ENCODE data around the gene PTPRC.
A peak's percentile ranks its signal among the peaks of the same experiment; 100 is the strongest.

PTPRC gene

GRCh38 chr1:198681831-198682759 lies 43.3 kb downstream of the PTPRC start:
- peaks cover 25% of the 10 kb centered on the region for H3K36me3 Mint-ChIP-seq (ENCODE audit: low read depth)
- peak; percentile 88 for ATAC-seq
- peak overlapping the region; percentile 92 for H3K27ac Mint-ChIP-seq
- no peaks in the 10 kb centered on the region for H3K9me3 Mint-ChIP-seq
- no peaks in the 10 kb centered on the region for H3K27me3 Mint-ChIP-seq
- DNase-seq = peak; percentile 72
- peaks cover 89% of the 10 kb centered on the region for H3K4me1 Mint-ChIP-seq
- peak overlapping the region; percentile 68 for H3K4me3 Mint-ChIP-seq

- Mint-ChIP-seq H3K9me3 (no peaks in the 10 kb centered on the region), H3K27me3 (no peaks in the 10 kb centered on the region), H3K36me3 (ENCODE audit: low read depth) (peaks cover 20% of the 10 kb centered on the region), H3K4me1 (peaks cover 88% of the 10 kb centered on the region), H3K27ac (peak overlapping the region; percentile 92), H3K4me3 (peak overlapping the region; percentile 68)
- ATAC-seq (no peak), DNase-seq (no peak)
These were observed 44.0 kb downstream of the PTPRC start for GRCh38 chr1:198682850-198683249.

GRCh38 chr1:198683449-198683848 lies 44.6 kb downstream of the PTPRC start:
- Mint-ChIP-seq H3K27me3 (no peaks in the 10 kb centered on the region), H3K4me1 (peaks cover 88% of the 10 kb centered on the region), H3K36me3 (ENCODE audit: low read depth) (peaks cover 20% of the 10 kb centered on the region), H3K4me3 (peak overlapping the region; percentile 68), H3K27ac (peak overlapping the region; percentile 92), H3K9me3 (no peaks in the 10 kb centered on the region)
- DNase-seq (no peak), ATAC-seq (no peak)

GRCh38 chr1:198686069-198686728 lies 47.4 kb downstream of the PTPRC start:
- H3K36me3 Mint-ChIP-seq (ENCODE audit: low read depth) = peaks cover 16% of the 10 kb centered on the region
- H3K9me3 Mint-ChIP-seq = no peaks in the 10 kb centered on the region
- DNase-seq = no peak
- H3K4me1 Mint-ChIP-seq = peaks cover 89% of the 10 kb centered on the region
- peak overlapping the region; percentile 22 for H3K4me3 Mint-ChIP-seq
- peak overlapping the region; percentile 86 for H3K27ac Mint-ChIP-seq
- no peaks in the 10 kb centered on the region for H3K27me3 Mint-ChIP-seq
- ATAC-seq = no peak

GRCh38 chr1:198687429-198687828 lies 48.6 kb downstream of the PTPRC start:
- Mint-ChIP-seq H3K9me3 (no peaks in the 10 kb centered on the region), H3K4me1 (peaks cover 88% of the 10 kb centered on the region), H3K4me3 (no peak overlapping the region), H3K27me3 (no peaks in the 10 kb centered on the region), H3K27ac (peak overlapping the region; percentile 86), H3K36me3 (ENCODE audit: low read depth) (peaks cover 16% of the 10 kb centered on the region)
- DNase-seq (no peak), ATAC-seq (no peak)

- peaks cover 86% of the 10 kb centered on the region for H3K4me1 Mint-ChIP-seq
- no peaks in the 10 kb centered on the region for H3K9me3 Mint-ChIP-seq
- H3K27ac Mint-ChIP-seq = peak overlapping the region; percentile 84
- no peak for DNase-seq
- peak; percentile 43 for ATAC-seq
- H3K27me3 Mint-ChIP-seq = no peaks in the 10 kb centered on the region
- peaks cover 33% of the 10 kb centered on the region for H3K36me3 Mint-ChIP-seq (ENCODE audit: low read depth)
- peak overlapping the region; percentile 12 for H3K4me3 Mint-ChIP-seq
These were observed 52.2 kb downstream of the PTPRC start for GRCh38 chr1:198691063-198691462.

GRCh38 chr1:198693321-198693720 lies 54.5 kb downstream of the PTPRC start:
- ATAC-seq (peak; percentile 76), DNase-seq (no peak)
- Mint-ChIP-seq H3K27me3 (no peaks in the 10 kb centered on the region), H3K4me3 (peak overlapping the region; percentile 49), H3K4me1 (peaks cover 85% of the 10 kb centered on the region), H3K9me3 (no peaks in the 10 kb centered on the region), H3K36me3 (ENCODE audit: low read depth) (peaks cover 52% of the 10 kb centered on the region), H3K27ac (peak overlapping the region; percentile 90)

GRCh38 chr1:198694542-198694941 lies 55.7 kb downstream of the PTPRC start:
- Mint-ChIP-seq H3K9me3 (no peaks in the 10 kb centered on the region), H3K4me1 (peaks cover 83% of the 10 kb centered on the region), H3K4me3 (no peak overlapping the region), H3K27ac (peak overlapping the region; percentile 90), H3K27me3 (no peaks in the 10 kb centered on the region), H3K36me3 (ENCODE audit: low read depth) (peaks cover 60% of the 10 kb centered on the region)
- DNase-seq = no peak
- ATAC-seq = no peak

GRCh38 chr1:198696211-198696610 lies 57.4 kb downstream of the PTPRC start:
- peak overlapping the region; percentile 51 for H3K4me3 Mint-ChIP-seq
- no peaks in the 10 kb centered on the region for H3K27me3 Mint-ChIP-seq
- peak overlapping the region; percentile 82 for H3K27ac Mint-ChIP-seq
- peaks cover 85% of the 10 kb centered on the region for H3K4me1 Mint-ChIP-seq
- DNase-seq (no peak), ATAC-seq (no peak)
- H3K9me3 Mint-ChIP-seq = no peaks in the 10 kb centered on the region
- peaks cover 66% of the 10 kb centered on the region for H3K36me3 Mint-ChIP-seq (ENCODE audit: low read depth)

GRCh38 chr1:198699167-198700015 lies 60.6 kb downstream of the PTPRC start:
- H3K4me3 Mint-ChIP-seq = no peak overlapping the region

GRCh38 chr1:198700016-198700392 lies 61.2 kb downstream of the PTPRC start:
- ATAC-seq (no peak), DNase-seq (no peak)
- Mint-ChIP-seq H3K27me3 (no peaks in the 10 kb centered on the region), H3K4me1 (peaks cover 83% of the 10 kb centered on the region), H3K4me3 (no peak overlapping the region), H3K27ac (peak overlapping the region; percentile 86), H3K9me3 (no peaks in the 10 kb centered on the region), H3K36me3 (ENCODE audit: low read depth) (peaks cover 79% of the 10 kb centered on the region)

More at GRCh38 chr1:198699167-198700015, 60.6 kb downstream of the PTPRC start:
- ATAC-seq (peak; percentile 83), DNase-seq (peak; percentile 76)
- Mint-ChIP-seq H3K4me1 (peaks cover 83% of the 10 kb centered on the region), H3K9me3 (no peaks in the 10 kb centered on the region), H3K27ac (peak overlapping the region; percentile 86), H3K36me3 (ENCODE audit: low read depth) (peaks cover 77% of the 10 kb centered on the region), H3K27me3 (no peaks in the 10 kb centered on the region)

GRCh38 chr1:198700396-198700795 lies 61.6 kb downstream of the PTPRC start:
- peaks cover 82% of the 10 kb centered on the region for H3K4me1 Mint-ChIP-seq
- H3K27ac Mint-ChIP-seq = peak overlapping the region; percentile 86
- H3K4me3 Mint-ChIP-seq = no peak overlapping the region
- ATAC-seq = no peak
- peaks cover 81% of the 10 kb centered on the region for H3K36me3 Mint-ChIP-seq (ENCODE audit: low read depth)
- H3K9me3 Mint-ChIP-seq = no peaks in the 10 kb centered on the region
- DNase-seq = no peak
- H3K27me3 Mint-ChIP-seq = no peaks in the 10 kb centered on the region

- H3K9me3 Mint-ChIP-seq = no peaks in the 10 kb centered on the region
- peaks cover 84% of the 10 kb centered on the region for H3K36me3 Mint-ChIP-seq (ENCODE audit: low read depth)
- peak overlapping the region; percentile 86 for H3K27ac Mint-ChIP-seq
- peak; percentile 25 for ATAC-seq
- no peaks in the 10 kb centered on the region for H3K27me3 Mint-ChIP-seq
- H3K4me3 Mint-ChIP-seq = no peak overlapping the region
- H3K4me1 Mint-ChIP-seq = peaks cover 80% of the 10 kb centered on the region
- no peak for DNase-seq
These were observed 62.4 kb downstream of the PTPRC start for GRCh38 chr1:198701250-198701649.

Measured in activated naive CD8-positive, alpha-beta T cell treated with anti-CD3 and anti-CD28 coated beads, Interleukin-2, amount 50 U/mL, for 24 hours (primary cell).